DOHH2 (cell line): ENCODE measurements around the gene SHC3.

Source experiments
- EZH2phosphoT487 ChIP-seq: fragments of 200-600 bp; sonication (generic); IDR thresholded peaks from 2 replicates; pipeline ENCODE4 v1.6.1; 2017; ENCODE audit warnings: borderline replicate concordance, mild to moderate bottlenecking, antibody characterized with exemption, low read length, moderate library complexity, mixed read lengths
- TF ChIP-seq, protein P1 (sequence below): fragments of 200-600 bp; sonication (generic); IDR thresholded peaks from one replicate; pipeline ENCODE4 v1.5.1; 2014; ENCODE audit warnings: antibody characterized with exemption, mild to moderate bottlenecking, low read depth, low read length; ENCODE audit not compliant: poor library complexity, severe bottlenecking

DNA sequence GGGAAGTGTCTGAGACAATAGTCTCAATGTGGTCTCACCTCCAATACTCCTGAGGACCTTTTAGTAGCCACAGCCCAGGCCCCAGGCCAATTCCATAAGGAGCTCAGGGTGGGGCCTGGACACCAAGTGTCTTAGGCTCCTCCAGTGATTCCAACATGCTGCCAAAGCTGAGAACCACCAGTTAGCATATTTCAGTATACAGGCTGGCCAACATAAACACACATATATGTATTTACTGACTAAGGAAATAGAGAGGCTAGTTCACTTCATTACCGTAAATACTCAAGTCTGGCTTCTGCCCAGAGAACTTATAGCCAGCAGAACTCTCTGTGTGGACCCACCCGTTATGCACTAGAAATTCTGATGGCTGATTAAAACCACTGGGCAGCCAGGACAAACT, 163.3 kb downstream of the SHC3 start:
- TF ChIP-seq, protein P1, sequence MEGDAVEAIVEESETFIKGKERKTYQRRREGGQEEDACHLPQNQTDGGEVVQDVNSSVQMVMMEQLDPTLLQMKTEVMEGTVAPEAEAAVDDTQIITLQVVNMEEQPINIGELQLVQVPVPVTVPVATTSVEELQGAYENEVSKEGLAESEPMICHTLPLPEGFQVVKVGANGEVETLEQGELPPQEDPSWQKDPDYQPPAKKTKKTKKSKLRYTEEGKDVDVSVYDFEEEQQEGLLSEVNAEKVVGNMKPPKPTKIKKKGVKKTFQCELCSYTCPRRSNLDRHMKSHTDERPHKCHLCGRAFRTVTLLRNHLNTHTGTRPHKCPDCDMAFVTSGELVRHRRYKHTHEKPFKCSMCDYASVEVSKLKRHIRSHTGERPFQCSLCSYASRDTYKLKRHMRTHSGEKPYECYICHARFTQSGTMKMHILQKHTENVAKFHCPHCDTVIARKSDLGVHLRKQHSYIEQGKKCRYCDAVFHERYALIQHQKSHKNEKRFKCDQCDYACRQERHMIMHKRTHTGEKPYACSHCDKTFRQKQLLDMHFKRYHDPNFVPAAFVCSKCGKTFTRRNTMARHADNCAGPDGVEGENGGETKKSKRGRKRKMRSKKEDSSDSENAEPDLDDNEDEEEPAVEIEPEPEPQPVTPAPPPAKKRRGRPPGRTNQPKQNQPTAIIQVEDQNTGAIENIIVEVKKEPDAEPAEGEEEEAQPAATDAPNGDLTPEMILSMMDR: no peak
- TF ChIP-seq EZH2phosphoT487: no peak
